NCI-H187 (cell line): ENCODE data around the gene VPS33A.
"Not testable (repeated sequence)": the region's sequence is repeated elsewhere in the genome, so short reads cannot be mapped to it uniquely, and the experiment has no call there.

Experiments used
- DNase-seq, 2 experiments: peaks; one replicate each; lab custom pipeline; 2025; lab: John Stamatoyannopoulos, UW

VPS33A gene

DNA sequence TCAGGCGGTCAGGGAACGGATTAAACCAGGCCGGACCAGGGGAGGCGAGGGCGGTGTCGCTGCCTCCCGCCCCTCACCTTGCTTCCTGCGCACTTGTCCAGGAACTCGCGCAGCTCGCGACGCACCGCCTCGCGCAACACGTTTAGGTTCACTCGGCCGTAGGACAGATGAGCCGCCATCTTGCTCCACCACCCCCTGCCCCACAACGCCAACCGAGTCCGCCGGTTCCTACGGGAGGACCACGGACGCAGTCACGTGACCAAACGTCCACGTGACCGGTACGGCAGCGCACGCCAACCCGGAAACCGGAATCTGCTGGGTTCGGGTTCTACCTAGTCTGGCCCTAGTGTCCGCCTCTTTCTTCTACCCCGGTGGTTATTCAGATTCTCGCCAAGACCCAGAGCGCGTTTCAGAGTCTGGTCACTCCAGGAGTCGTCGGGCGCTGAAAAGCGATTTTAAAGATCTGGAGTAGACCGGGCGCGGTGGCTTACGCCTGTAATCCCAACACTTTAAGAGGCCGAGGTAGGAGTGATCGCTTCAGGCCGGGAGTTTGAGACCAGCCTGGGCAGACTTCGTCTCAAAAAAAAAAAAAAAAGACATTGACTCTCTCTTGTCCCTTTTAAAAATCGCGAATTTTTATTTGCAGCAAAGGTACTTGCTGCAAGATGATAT, at the start of gene VPS33A:
TSS of gene VPS33A (minus strand) at position 265 of the 672 bp plus-strand sequence. CDS start at position 179, 86 bp downstream.
- DNase-seq = peak; percentile 96 to 97

DNA sequence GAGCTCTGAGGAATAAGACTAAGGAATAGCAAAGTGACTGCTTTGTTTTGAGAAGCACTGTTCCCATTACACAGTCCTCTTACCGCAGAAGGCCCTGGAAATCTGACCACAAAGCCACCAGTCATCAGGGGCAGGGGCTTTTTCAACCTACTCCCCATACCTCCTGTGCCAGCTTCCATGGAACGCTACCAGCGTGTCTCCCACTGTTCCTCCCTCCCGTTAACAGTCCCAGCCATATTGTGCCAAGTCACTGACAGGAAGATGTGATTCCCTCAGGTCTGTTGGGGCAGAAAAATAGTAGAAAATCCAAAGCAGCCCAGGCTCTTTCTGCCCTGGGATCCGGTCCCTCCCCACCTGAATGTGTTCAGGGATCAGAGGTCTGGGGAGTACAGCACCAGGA, 46.6 kb upstream of the VPS33A start:
- no peak for DNase-seq

DNA sequence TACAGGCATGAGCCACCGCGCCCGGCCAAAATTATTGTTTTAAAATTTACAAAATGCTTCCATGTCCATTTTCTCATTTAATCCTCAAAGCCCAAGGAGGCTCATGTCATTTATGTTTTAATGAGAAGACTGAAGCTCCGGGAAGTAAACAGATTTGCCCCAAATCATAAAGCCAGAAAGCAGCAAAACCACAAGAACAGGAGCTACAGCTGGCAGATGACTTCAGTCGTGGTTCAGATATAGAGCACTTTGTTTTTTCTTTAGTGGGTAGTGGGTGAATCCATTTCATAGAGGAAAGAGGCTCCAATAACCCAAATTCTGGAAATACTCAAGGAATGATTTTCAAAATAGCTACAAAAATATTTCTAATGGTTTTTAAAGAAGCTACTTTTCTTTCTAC, 45.4 kb upstream of the VPS33A start:
- DNase-seq = no peak

DNA sequence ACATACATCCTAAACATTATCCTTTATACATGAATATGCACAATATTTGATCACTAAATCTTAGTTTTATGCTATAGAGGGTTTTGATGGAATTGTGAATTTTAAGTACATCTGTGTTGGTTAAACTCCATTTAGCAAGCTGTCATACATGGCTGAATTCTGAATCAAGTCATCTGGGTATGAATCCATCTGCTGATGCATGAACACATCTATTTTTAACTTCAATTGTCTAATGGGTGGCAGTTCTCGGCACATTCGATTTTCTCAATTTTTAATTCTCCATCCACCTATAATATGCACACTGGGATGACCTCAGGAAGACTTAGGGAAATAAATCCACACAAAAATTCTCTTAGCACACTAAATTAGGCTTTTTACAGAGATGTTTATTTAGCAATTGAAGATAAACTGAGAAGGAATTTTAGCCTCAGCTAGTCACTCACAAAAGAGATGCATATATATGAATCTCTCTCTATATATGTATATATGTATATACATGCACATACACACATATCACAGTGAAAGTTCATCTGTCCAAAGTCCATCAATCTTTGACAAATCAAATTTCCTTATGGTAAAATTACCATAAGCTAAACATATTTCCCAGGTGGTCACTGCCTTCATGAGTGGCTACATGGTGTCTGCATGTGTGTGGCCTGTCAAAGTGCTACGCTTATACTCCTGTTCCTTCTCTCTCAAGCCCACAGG, 44.5 kb upstream of the VPS33A start:
- no peak for DNase-seq

DNA sequence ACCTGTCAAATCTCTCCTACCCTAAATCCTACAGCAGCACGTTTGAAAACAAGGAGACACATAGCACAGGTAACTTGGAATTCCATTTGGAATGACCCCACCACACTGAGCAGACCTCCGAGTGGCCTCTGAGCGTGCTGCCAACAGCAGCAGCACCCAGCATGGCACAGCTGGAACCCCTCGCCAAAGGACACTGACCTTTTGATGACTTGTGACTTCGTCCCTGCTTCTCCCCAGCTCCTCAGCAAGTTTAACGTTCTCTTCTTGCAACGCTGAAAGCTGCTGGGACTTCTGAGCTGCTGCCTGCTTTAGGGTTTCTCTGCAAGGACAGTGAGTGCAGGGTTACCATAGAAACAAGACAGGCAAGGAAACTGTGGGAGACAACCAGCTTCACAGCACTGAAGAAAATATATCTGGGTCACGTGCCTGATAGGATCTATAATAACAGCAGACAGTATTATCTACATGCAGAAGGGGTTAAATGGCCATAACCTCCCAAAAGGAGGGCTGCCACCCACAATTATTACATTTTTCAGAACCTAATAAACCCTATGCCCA, 43.3 kb upstream of the VPS33A start:
- no peak for DNase-seq

DNA sequence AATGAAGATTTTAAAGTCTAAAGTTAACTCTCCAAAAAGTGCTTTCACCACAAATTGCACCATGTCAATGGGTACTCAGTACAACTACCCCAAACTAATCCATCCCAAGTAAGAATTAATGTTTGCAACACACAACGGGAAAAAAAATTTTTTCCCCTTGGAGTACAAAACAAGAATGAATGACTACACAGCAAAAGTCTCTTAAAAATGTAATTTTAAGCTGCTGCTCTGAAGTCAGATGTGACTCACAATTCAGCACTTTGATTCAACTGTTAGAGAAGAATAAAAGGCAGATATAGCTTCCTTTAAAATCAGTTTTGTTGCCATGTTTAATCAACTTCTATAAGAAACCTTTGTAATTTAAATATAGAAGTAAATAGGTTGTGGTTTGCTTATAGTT, 42.5 kb upstream of the VPS33A start:
- DNase-seq = no peak

DNA sequence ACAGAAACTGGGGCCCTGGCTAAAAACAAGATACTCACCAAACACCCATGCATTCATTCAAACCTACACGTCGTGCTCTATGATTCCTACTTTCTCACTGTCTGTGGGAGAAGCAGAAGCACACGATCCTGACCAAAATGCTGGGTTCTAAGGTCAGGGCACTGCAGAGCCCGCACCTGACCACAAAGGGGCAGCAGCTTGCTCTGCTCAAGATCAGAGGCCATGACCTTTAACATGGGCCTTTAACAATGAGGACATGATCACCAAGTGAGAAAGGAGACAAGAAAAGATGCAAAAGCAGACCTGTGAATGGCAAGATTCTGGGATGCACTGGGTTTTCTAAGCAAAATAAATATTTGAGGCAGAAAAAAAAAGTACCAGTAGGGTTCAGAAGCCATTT, 40.1 kb upstream of the VPS33A start:
- DNase-seq = no peak

DNA sequence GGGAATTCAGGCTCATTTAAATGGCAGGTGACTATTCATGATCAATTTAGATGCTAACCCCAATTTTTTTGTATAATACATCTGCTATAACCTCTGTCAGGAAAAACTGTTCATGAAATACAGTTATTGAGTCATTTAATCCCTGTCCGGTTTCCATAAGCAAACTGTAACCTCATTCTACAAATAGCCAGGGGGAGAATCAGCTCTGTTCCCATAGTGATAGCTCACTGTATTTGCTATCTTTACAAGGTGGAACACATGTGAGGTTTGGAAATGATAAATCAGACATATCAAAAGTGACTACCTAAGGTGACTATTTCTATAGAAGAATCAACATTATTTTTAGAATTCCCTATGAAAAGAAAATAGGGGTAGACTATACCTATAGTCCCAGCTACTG, 38.6 kb upstream of the VPS33A start:
- DNase-seq = no peak

DNA sequence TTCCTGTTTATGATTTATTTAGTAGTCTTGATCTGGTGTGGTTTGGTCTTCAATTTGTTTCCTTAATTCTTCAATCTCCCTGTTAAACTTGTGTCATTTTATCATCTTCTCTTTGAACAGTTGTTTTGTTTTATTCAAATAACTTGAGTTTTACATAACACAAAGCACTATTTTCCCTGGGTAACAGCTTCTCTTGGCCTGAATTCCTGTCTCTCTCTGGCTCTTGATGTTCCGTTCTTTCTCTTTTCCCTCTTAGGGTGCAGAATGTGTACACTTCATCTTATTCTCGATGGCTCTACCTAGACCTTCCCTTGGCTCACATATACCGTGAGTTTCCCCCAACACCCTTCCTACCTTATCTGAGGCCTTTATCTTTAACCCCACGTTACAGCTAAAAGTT, 36.8 kb upstream of the VPS33A start:
- DNase-seq = no peak

DNA sequence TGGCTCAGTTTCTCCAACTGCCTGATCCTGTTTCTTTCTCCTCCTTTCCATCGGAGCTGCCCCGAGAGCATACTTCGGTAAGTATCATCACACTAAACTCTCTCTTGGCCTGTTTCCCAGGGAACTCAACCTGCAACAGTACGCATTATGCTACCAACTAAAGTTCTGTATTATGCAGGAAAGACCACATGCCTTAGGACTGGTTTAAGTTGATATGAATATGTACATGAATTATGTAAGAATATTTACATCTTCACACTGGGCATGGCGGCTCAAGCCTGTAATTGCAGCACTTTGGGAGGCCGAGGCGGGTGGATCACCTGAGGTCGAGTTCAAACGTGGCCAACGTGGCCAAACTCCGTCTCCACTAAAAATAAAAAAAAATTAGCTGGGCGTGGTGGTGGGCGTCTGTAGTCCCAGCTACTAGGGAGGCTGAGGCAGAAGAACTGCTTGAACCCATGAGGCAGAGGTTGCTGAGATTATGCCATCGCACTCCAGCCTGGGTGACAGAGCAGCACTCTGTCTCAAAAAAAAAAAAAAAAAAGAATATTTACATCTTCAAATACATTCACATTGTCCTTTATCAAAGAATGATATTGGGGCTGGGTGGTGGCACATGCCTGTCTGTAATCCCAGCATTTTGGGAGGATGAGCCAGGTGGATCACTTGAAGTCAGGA, 31.9 kb upstream of the VPS33A start:
- no peak for DNase-seq

DNA sequence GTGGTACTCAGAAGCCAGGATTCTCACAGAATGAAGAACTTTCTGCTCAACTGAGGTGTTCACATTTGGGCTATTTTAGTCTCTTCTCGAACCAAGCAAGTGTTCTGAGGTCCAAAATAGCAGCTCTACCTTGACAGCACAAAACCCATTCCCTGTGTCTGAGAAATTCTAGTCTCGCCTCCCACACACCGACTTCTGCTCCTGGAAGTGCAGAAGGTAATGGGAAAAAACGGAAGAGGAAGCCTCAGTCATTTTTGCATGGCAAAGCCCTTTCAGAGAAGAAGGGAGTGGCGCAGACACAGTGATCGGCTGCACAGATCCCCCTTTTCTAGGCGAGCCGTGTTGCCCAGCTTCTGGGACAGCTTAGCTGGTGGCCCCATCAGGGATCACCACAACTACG, 31.2 kb upstream of the VPS33A start:
- no peak for DNase-seq

DNA sequence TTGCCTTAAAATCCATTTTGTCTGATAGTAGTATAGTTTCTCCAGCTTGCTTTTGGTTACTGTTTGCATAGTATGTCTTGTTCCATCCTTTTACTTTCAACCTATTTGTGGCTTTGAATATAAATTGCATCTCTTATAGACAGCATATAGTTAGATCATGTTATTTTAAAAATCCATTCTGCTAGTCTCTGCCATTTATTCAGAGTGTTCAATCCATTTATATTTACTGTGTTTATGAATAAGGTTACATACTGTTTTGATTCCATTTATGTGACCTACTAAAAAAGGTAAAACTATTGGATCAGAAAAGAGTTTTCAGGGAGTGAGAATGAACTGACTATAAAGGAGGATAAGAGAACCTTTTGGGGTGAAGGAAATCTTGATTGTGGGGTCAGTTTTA, 29.6 kb upstream of the VPS33A start:
- DNase-seq = no peak

DNA sequence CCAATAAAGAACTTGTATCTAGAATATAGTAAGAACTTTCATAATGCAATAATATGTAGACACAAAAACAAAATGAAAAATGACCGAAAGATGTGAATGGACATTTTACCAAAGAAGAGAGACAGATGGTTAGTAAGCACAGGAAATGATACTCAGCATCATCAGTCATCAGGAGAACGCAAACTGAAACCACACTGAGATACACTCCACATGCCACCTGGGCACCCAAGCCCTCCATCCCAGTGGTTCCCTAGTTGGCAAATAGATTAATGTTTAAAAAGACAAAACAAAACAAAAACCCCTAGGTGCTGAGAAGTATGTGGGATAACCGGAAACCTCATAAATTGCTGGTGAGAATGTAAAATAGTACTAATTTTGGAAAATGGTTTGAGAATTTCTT, 26.8 kb upstream of the VPS33A start:
- no peak for DNase-seq

DNA sequence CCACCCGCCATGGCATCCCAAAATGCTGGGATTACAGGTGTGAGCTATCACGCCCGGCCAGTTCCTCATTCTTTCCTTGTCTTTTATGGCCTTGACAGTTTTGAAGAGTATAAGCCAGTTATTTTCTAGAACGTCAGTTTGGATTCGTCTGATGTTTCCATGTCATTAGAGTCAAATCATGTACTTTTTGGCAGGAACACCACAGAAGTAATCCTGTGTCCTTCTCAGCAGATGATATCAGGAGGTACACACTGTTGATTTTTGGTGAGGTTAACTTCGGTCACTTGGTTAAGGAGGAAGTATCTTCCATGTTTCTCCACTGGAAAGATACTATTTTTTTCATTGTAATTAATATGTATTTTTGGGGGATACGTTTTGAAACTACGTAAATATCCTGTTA, 25.1 kb upstream of the VPS33A start:
- no peak for DNase-seq

DNA sequence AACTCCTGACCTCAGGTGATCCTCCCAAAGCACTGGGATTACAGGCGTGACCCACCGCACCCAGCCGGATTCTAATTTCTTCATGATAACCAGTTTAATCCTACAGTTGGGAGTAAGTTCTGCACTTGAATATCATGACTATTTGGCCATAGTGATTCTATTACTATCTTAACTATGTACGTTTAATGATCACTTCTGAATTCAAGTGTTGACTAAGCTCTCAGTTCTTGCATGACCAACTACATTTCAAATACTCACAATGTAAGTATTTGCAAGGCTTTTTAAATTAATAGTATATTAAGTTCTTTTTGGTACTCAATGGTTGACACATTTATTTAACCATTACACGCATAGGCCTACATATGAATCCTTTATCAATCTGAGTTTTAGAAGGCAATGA, 17.4 kb upstream of the VPS33A start:
- no peak for DNase-seq

DNA sequence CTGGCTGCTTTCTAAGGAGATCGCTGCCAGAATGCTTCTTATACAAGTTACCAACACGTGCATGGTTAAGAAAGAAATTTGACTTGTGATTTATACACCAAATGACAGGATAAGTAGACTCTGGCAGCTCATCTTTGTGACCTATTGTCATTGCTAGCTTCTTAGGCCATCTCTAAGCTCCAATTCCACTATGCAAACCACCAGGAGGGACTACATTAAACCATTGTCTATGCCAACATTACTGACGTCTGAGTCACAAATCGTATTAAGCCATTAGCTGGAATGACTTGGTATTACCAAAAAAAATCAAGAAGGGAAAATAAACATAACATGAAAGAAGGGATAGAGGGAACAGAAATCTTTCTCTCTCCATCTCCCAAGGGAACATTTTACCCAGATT, 15.8 kb upstream of the VPS33A start:
- DNase-seq = no peak

DNA sequence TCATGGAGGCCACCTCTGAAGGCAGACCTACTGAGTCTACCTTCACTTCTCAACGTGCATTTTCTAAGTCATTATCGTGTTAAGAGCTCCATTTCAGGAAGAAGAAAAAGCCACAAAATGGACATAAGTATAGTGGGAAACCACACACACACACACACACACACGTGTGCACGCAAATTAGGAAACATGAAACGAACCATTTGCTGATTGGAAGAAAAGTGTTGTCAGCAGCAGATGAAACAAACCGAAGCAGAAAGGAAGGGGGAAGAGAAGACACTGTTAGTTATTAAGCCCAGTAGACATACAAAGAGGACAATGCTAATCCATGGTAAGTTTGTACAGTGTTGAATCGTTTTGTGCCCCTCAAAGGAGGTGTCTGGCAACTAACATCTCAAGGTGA, 9.9 kb upstream of the VPS33A start:
- no peak for DNase-seq

DNA sequence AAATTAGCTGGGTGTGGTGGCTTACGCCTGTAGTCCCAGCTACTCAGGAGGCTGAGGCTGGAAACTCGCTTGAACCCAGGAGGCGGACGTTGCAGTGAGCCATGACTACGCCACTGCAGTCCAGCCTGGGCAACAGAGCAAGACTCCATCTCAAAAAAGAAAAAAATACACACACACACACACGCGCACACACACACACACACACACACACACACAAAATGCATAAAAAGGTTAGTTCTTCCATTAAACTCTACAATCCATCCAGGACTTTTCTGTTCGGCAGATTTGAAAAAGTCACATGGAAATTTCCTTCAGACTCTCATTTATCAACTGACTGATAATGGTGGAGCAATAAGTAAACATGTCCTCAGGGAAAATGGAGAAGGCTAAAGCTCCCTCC, 9.2 kb upstream of the VPS33A start:
- DNase-seq = no peak

DNA sequence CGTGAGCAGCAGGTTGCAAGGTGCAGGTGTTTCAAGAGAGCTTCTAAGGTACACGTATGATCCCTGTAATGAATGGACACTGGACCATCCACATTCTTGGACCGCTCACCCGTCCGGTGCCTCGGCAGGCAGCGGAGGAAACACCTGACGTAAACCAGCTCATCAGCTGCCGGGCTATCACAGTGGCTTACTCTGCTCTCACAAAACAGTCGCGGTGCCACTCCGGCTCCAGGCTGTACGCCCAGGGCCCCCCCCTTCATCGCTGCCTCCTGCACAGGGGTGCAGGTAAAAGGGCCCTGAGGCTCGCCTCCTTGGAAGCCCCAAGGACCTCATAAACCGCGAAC, 436 bp downstream of the VPS33A start:
- peak in 1 of 2 experiments; percentile 58 for DNase-seq

DNA sequence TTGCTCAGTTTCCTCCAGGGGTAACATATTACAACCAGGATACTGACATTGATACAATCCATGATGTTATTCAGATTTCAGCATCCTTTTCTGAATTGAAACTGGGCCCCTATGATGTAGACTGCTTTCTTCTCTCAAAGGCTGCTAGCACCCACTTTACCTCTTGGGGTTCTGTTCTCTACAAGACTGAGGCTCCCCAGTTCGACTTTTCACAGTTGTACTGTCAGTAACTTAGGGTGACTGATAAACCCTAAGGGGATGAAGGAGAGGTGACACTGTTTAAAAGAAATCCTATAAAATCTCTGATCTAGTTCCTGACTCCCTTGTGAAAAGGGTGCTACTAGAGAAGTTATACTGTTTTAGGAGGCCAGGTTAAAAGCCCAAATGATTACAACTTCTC, 818 bp downstream of the VPS33A start:
- no peak for DNase-seq

DNA sequence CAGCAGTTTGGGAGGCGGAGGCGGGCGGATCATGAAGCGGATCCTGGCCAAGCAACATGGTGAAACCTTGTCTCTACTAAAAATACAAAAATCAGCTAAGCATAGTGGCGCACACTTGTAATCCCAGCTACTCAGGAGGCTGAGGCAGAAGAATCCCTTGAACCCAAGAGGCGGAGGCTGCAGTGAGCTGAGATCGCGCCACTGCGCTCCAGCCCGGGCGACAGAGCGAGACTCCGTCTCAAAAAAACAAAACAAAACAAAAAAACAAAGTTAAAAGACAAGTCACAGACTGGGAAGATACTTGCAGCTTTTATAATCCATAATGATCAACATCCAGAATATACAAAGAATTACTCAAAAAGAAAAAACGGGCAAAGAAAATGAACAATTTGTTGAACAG, 5.6 kb downstream of the VPS33A start:
- DNase-seq = not testable (repeated sequence)

DNA sequence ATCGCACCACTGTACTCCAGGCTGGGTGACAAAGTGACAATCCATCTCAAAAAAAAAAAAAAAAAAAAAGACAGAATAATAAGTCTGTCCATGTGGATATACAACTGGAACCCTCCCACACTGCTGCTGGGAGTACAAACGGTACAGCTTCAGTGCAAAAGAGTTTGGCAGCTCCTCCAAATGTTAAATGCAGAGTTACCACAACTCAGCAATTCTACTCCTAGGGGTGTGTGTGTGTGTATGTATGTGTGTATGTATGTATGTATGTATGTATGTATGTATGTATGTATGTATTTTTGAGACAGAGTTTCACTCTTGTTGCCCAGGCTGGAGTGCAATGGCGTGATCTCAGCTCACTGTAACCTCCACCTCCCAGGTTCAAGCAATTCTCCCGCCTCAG, 7.4 kb downstream of the VPS33A start:
- not testable (repeated sequence) for DNase-seq

DNA sequence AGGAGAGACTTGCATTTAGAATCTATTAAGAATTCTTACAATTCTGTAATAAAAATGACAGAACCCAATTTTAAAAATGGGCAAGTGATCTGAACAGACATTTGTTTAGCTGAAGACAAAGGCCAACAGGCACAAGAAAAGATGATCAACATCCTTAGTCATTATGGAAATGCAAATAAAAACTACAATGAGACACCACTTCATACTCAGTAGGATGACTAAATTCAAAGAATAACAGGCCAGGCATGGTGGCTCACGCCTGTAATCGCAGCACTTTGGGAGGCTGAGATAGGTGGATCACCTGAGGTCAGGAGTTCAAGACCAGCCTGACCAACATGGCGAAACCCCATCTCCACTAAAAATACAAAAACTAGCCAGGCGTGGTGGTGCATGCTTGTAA, 7.8 kb downstream of the VPS33A start:
- not testable (repeated sequence) for DNase-seq
